Bone marrow (tissue), 2 donors: ENCODE results near the gene SLC6A1.

Experiments used
- DNase-seq, 2 donors: peaks; one replicate each; lab custom pipeline; 2025; lab: John Stamatoyannopoulos, UW

The SLC6A1 gene

DNA sequence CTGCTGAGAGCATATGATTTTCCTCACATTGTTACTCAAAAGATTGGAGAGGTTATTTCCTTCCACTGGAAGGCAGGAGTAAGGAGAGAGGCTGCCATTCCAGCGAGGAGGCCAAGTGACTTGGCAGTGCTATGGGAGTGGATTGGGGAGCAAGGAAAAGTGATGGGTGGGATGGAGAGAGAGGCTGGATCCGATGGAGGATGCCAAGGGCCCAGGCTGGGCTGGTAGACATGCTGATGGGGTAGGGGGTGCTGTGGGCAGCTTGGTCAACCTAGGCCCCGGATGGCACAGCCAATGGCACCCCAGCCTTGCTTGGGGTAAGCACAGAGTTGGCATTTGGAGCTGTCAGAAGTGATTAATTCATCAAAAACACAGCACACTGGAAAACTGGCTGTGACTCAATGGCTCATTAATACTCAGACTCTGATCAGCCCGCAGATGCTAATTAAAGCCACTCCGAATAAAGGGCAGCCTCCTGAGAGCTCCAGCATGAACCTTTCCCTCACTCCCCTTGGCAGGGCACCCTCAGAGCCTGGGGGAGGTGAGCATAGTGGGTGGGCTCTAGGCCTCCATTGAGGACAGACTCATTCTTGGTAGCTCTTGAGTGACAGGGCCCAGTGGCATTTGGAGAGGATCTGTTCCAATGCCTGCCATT, 22.1 kb upstream of the SLC6A1 start:
- DNase-seq, result no peak

DNA sequence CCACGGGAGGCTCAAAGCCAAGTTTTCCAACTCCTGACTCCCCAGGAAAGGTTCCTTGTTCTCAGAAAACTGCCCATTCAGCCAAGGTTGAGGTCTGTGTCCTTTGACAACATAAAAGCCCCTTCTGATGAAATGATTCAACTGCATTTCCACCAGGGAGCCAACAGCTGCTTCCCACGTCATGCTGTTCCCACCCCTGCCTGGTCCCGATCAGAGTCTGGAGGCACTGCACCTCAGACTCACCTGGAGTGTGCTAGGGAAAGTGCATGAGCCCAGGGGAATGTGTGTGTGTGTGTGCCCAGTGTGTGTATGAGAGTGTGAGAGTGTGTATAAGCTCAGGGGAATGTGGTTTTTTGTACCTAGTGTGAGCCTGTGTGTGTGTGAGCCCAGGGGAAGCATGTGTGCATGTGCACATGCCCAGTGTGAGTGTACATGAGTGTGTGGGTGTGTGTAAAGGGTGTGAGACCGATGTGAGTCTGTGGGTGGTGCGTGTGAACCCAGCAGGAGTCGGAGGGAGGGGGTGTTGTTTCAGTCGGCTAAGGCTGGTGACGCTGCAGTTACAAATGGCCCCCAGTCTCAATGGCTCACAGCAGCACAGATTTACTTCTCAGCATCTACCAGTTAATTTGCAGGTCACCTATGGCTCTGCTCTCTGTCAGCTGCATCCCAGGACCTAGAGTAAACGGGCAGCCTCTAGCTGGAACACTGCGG, 20.3 kb upstream of the SLC6A1 start:
- no peak for DNase-seq

DNA sequence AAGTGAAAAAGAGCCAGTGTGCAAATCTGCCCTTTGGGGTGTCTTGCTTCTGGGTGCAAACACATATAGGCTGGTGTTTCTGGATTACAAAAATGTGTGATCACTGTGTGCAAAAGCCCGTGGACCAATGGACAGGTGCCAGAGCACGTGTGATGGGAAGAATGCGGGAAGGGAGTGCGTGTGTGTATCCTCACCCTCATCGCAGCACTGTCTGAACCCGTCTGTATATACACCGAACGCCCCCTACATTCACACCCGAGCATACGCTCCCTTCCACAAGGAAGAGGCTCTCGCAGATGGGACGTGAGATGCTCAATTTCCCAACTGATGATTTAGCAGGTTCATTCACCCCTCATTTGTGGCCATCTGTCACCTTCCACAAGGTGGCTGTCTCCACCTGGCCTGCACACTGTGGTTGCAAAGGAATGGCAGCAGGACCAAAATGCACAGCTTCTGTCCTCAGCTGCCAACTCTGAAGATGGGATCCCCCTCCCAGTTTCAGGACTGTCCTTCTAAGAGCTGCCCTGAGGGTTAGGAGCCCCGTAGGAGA, 19.4 kb upstream of the SLC6A1 start:
- DNase-seq, result no peak

DNA sequence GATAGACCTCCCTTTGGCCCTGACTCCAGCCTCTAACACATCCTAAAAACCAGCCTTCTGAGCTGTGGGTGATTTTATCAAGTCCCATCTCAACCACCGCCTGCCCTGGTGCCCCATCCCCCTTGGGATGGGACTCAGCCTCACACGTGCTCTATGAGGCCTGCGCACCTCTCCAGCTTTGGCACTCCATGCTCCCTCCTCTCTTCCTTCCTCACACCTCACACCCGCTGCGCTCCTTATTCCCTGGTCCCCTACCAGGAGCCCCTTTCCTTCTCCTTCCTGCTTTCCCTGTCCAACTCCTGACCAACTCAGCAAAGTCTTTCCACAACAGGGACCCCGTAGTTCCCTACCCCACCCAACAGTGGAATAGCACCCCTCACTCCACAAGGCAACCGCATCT, 18.4 kb upstream of the SLC6A1 start:
- no peak for DNase-seq

DNA sequence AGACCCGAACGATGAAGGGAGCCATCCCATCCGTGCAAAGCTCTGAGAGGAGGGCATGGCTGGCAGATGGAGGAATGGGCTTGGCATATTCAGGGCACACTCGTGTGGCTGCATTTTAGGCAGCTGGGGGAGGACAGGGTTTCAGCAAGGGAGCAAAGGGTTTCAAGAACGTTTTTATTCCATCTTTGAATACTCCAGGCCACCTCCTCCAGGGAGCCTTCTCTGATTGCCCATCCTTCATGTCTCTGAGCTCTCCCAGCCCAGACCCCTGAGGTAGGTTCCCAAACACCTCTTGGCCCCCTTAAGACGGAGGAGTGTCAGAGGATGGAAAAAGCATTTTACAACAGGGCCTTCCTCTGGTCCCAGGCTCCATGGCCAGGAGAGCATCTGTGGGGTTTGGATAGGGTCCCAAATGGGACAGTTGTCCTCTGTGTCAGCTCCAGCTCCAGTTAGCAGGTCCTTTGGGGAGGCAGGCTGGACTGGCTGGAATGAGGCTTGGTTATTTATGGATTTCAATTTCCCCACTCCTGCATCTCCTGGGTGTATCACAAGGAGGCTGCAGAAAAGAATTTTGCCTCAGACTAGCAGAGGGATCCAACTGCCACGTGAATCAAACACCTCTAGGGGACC, 17.7 kb upstream of the SLC6A1 start:
- DNase-seq, result no peak

DNA sequence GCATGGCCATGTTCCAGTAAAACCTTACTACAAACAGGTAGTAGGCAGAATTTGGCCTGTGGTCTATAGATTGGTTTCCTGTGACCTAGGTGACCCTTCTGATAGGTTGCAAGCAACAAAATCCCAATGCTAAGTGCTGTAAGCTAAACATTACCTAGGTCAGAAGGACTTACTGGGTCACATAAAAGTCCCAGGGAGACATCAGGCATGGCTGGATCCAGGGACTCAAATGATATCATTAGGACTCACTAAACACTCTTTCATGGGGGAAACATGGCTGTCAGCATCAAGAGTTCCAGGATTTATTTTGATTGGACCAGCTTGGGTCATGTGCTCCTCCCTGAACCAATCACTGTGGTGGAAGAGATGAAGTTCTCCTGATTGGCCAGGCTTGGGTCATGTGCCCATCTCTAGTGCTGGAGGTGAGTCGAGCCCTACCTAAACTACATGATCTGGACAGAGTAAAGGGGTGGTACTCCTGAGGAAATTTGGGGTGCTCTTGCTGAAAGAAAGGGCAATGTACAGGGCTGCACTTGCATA, 16.8 kb upstream of the SLC6A1 start:
- no peak for DNase-seq

DNA sequence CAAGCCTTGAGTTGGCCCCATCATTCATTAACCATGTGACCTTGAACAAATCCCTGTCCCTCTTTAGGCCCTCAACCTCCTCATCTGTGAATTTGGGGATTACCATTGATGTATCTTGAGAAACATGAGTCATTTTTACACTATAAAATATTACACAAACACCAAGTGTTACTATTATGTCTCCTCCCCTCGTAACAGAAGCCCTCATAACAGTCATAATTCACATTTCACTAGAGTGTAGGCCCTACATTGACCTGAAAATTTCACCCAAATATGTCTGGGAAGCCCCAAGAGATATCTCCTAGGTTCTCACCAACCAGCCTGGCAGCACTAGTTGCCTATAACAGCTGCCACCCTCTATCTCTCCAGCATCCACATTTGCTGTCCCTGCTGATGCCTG, 15.8 kb upstream of the SLC6A1 start:
- DNase-seq, result no peak

DNA sequence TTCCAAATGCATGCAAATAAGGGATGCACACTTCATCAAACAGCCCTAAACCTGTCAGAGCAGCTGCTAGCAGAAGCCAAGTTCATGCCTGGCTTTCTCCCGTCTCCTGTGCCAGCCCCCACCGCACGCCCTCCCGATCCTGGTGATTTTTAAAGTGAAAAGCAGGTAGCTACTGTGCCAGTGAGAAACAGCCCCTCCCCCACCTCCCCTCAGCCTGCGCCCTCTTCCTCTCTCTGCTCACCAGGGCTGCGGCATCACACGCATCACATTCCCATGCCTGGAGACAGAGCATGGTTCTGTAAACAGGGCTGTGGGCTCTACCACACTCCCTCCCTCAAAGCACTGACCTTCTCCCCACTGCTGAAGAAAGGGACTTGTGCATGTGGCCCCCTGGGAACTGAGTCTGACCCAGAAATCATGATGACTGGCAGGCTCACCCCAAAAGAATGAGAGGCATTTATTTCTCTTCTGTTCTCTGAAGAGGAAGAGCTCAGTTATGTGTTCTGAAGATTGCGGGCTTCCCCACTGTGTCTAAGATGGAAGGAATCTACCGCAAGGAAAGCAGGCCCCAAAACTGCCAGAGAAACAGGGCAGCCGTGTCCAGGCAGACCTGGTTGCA, 14.5 kb upstream of the SLC6A1 start:
- DNase-seq, result no peak

DNA sequence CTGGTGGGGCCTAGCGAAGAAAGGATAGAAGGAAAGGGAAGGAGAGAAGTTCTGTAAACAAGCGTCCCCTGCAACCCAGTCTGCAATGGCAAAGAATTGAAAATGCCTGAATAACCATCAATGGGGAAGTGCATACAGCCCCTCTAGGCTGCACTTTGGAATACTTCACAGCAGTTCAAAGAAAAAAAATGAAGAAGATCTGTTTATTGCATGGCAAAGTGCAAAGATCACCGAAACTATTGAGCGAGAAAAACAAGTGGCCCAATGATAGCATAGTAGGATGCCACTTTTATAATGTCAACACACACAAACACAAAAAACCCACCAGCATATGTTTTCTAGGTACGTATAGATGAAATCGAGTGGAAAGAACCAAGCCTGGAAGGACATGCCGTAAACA, 13.6 kb upstream of the SLC6A1 start:
- DNase-seq, result no peak

DNA sequence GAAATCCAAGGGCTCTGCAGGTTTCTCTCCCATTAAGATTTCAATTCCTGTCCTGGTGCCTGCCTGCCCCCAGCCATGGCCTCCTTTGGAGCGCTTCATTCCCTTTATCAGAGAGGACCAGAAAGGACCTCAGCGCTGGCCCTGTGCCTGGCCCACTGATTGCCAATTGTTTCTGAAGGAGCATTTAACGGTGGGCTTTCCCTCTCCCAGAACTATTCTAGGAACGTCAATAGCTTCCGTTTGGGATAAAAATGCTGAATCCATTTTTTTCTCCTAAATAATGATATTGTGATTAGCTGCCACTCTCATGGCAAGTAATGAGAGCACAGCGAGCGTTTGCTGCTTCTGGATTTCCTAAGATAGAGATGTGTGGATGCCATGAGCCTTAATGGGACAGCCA, 12.2 kb upstream of the SLC6A1 start:
- DNase-seq, result no peak

DNA sequence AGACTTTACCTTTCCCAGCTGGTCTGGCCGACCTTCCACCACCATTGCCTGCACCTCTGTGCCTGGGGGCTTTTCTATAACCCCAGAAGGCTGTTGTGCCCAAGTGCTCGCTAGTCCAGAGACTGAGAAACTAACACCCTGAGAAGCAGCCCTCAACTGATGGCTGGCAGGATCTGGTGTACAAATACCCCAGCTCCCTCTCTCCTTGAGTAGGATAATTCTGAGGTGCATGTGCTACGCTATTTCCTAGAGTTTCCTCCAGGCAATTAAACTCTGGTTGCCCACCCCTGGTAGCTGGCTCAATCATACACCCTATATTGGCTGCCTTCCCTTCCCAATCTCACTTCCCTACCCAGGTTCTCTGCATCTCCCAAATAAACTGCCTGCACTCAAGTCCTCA, 11.5 kb upstream of the SLC6A1 start:
- no peak for DNase-seq

DNA sequence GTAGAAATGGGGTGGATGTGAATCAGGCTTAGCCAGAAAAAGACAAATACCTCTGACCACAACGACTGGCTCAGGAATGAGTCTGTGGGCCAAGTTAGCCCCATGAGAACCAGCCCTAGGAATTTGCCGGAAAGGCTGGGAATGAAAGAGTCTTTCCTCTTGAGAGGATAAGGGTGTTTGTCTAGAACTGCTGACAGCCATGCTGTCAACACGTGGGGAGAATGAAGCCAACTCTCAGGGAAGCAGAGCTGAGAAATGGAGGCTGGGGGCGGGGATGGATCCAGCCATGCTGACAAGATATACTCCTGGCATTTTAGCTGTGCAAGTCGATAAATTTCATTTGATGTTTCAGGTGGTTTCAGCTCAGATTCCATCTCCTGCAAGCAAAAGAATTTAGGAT, 10.6 kb upstream of the SLC6A1 start:
- DNase-seq, result no peak

DNA sequence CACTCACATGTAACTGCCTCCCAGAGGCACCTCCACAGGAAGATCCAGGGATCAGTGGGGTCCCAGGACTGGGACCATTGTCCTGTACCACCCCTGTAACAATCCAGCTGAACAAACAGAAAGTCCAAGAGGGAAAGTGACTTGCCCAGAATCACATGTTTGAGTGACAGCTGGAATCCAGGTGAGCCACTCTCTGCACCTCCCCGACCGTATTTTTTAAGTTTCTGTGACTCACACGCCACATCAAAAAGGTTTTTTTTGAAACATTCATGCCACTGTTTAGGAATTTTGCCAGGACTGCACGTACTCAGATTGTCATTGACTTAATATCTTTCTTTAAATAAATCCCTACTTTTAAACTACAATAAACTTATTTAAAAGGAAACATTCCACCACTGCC, 9.8 kb upstream of the SLC6A1 start:
- no peak for DNase-seq

DNA sequence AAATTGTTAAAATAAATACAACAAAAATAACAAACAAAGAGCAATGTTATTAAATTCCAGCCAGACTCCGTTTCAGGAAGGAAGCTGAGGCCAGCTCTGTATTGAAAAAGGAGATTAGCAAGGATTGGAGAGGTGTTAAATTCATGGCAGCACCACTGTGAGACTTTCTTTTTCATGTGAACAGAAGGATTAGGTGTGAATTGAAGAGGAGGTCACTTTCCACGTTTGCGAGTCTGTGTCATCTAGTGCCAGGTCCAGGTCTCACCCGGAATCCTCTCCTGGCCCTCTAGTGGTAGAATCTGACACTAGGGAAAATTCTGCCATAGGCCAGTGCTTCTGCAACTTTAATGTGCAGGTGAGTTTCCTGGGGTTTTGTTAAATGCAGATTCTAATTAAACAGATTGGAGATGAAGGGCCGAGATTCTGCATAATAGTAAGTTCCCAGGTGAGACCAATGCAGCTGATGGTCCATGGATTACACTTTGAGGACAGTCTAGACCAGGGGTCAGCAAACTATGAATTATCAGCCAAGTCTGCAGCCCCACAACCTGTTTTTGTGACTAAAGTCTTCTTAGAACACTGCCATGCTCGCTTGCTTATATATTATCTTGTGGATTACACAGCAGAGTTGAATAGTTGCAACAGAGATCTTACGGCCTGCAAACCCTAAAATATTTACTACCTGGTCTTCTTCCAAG, 9.2 kb upstream of the SLC6A1 start:
- no peak for DNase-seq

DNA sequence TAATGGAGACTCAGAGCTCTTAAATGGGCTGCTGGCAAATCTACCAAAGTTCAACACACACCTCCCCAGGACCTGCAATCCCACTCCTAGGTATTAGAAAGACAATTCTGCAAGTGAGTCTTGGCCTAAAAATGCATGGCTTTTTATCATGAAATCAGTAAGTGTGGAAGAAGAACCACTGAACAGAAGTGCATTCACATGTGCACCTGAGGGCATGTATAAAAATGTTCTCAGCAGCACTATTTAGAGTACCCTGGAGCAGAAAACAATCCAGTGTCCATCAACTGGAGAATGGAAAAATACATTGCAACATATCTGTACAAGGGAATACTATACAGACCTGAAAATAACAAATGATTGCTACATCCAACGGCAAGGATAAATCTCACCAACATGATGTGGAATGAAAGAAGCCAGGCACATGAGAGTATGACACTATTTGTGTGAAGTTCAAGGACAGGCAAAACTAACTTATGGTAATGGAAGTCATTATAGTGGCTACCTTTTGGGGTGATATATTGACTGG, 8.1 kb upstream of the SLC6A1 start:
- no peak for DNase-seq

DNA sequence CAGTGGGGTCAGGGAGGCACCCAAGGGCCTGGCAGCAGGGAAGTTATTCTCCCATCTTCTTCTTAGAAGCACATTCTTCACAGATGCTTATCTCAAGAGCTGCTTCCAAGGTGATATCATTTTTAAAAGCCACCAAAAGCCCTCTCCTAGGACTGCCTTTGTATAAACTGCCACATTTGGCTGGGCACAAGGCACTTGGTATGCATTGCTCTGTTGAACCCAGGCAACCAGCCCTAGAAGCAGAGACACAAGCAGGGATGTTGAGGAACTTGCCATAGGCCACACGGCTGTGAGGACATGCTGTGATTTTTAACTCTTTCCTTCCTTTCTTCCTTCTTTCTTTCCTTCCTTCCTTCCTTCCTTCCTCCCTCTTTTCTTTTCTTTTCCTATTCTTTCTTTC, 7.4 kb upstream of the SLC6A1 start:
- DNase-seq, result no peak

DNA sequence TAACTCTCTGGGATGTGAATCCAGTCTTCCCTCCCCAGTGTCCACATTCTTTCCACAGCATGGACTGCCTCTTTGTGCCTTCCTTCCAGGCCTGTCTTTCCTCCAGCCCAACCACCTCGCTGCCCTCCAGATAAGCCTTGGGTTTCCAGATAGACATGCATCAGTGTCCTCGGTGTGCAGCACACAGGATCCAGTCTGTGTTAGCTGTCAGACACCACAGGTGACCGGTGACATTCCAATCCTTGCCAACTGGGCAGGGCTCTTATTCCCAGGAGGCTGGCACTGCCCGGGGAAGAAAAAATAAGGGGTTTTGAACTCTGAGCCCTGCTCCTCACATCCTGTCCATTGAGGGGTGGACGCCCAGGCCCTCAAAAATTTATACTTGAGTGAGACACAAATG, 6.0 kb upstream of the SLC6A1 start:
- no peak for DNase-seq

DNA sequence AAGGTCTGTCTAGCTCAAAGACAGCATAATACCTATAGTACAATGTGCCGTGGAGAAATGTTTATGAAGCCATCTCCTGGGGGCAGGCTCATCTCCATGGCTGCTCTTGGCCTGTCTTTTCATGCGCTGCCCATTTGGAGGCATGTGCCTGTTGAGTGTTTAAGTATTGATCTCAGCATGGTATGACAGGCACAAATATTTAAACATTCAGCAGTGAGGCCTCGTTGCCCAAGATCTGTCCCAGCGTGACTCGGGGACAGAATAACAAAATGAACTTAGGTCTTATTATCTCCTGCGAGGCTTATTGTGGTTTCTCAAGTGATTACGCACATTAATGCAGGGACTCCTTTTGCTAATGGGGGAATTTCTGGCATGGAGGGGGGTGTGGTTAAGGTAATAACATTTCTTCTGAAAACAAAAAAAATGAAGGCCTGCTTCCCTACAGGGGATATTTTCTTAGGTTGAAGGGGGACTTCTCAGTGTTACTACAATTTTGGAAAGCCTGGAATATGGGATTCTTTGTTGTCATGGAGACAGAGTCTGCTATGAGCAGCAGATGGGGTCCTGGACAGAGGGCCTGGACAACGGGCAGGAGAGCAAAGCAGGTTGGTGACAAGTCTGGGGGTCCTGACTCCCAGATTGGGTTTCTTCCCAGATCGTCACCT, 4.4 kb upstream of the SLC6A1 start:
- no peak for DNase-seq

DNA sequence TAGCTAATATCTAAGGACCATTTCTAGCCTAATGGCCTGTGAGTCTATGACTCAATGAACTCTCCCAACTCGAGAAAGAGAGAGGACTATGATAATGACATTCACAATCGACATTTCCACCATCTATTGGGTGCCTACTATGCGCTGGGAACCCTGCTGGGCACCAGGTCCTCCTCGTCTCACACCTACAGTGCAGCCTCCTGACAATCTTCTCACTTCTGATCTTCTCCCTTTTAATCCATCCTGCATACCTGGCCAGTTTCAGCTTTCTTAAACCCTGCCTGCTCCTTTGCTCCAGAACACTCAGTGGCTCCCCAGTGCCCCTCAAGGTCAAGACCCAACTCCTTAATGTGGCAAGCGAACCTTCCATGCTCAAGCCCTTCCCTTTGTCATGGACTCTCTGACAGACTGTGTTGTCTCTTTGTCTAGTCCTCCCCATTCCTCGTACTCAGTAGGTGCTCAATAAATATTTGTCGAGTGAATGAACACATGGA, 3.5 kb upstream of the SLC6A1 start:
- DNase-seq, result no peak

DNA sequence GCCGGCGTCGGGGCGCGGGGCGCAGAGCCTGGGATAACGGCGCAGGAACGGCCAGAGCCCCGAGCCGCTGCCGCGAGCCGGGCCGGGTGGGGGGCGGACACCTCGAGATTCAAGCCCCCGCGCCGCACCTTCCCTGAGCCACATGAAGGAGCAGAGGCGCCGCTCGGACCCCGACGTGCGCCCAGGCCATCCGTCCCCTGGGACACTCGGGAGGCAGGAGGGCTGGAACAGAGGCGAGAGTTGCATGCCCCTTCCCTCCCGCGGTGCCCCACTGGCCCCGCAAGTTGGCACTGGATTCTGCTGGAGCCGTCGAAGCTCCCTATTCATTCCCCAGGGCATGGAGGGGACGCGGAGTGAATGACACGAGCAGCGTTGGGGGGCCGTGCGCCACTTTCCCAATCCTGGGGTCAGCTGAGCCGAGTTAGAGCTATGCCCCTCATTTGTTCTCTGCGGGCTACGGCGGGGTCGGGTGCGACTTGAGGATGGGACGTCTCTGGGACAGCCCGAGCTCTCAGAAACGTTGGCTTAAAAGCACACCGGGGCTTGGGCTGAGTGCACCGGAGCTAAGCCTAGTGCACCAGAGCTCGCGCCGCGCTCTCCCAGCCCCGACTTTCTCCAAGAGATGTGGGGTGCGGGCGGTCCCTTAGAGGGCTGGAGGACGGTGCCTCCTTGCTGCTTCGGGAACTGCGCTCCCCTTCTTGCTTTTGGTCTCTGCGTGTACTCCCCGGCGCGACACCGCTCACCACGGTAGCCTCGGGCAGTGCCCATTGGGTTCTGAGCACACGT, 588 bp downstream of the SLC6A1 start:
- DNase-seq, result no peak
